ENCODE data around the gene TVP23C. TPM values are rescaled to one million over a fixed set of nuclear protein-coding genes. Genes with fewer than 3 reads are reported as not detected.
A peak's percentile ranks its signal among the peaks of the same experiment; 100 is the strongest.

Gene TVP23C
- total and polyA plus RNA-seq, 2 experiments from 2014 or later: 15.3 to 40.7 TPM

- no peaks in the 10 kb centered on the region for H4K20me1 ChIP-seq (ENCODE audit: insufficient read depth, poor library complexity, severe bottlenecking)
- no peak overlapping the region for H3K4me2 ChIP-seq
- H3K4me1 ChIP-seq (ENCODE audit: insufficient read depth): no peaks in the 10 kb centered on the region
- no peaks in the 10 kb centered on the region for H3K79me2 ChIP-seq
- no peaks in the 10 kb centered on the region for H3K36me3 ChIP-seq (replicated peaks; ENCODE audit: insufficient read depth, low read depth)
- no peaks in the 10 kb centered on the region for H3K9me2 ChIP-seq (replicated peaks; ENCODE audit: insufficient read depth)
- H3K27me3 ChIP-seq: no peaks in the 10 kb centered on the region
- 83% methylated on average over 8 of the region's 8 CpGs for WGBS (ENCODE audit: low lambda C conversion rate, missing lambda C conversion rate)
- no peaks in the 10 kb centered on the region for H3K9me3 ChIP-seq (ENCODE audit: low read depth)
- H3K27ac ChIP-seq: peak overlapping the region; percentile 39
- no peak for TF ChIP-seq EZH2 (IDR thresholded peaks at IDR 0.05; ENCODE audit: borderline replicate concordance)
- TF ChIP-seq EZH2phosphoT487 (IDR thresholded peaks at IDR 0.05; ENCODE audit: low read depth, severe bottlenecking, unreplicated experiment): no peak
- TF ChIP-seq CTCF (IDR thresholded peaks at IDR 0.05; ENCODE audit: poor library complexity): no peak
- H3K4me3 ChIP-seq: no peak overlapping the region
- peak; percentile 23 for DNase-seq (ENCODE audit: low spot score)
- H2AFZ ChIP-seq: no peak overlapping the region
Observed at GRCh38 chr17:15475631-15476354, 87.5 kb downstream of the TVP23C start.

GRCh38 chr17:15472891-15473290, 90.4 kb downstream of the TVP23C start:
- H3K27me3 ChIP-seq: no peaks in the 10 kb centered on the region
- H3K36me3 ChIP-seq (replicated peaks; ENCODE audit: insufficient read depth, low read depth): no peaks in the 10 kb centered on the region
- H3K4me2 ChIP-seq: no peak overlapping the region
- H3K4me1 ChIP-seq (ENCODE audit: insufficient read depth): peaks cover 7% of the 10 kb centered on the region
- H3K9me2 ChIP-seq (replicated peaks; ENCODE audit: insufficient read depth): no peaks in the 10 kb centered on the region
- no peak overlapping the region for H3K27ac ChIP-seq
- H3K79me2 ChIP-seq: no peaks in the 10 kb centered on the region
- H4K20me1 ChIP-seq (ENCODE audit: insufficient read depth, poor library complexity, severe bottlenecking): no peaks in the 10 kb centered on the region
- no peak for TF ChIP-seq CTCF (IDR thresholded peaks at IDR 0.05; ENCODE audit: poor library complexity)
- no peak for TF ChIP-seq EZH2 (IDR thresholded peaks at IDR 0.05; ENCODE audit: borderline replicate concordance)
- TF ChIP-seq EZH2phosphoT487 (IDR thresholded peaks at IDR 0.05; ENCODE audit: low read depth, severe bottlenecking, unreplicated experiment): no peak
- no peak for DNase-seq (ENCODE audit: low spot score)
- no peaks in the 10 kb centered on the region for H3K9me3 ChIP-seq (ENCODE audit: low read depth)
- 96% methylated on average over 3 of the region's 3 CpGs for whole genome bisulfite sequencing (ENCODE audit: low lambda C conversion rate, missing lambda C conversion rate)
- H3K4me3 ChIP-seq: no peak overlapping the region
- no peak overlapping the region for H2AFZ ChIP-seq

GRCh38 chr17:15470536-15470935, 92.7 kb downstream of the TVP23C start:
- no peaks in the 10 kb centered on the region for H3K27me3 ChIP-seq
- H3K4me2 ChIP-seq: no peak overlapping the region
- H4K20me1 ChIP-seq (ENCODE audit: insufficient read depth, poor library complexity, severe bottlenecking): no peaks in the 10 kb centered on the region
- TF ChIP-seq EZH2phosphoT487 (IDR thresholded peaks at IDR 0.05; ENCODE audit: low read depth, severe bottlenecking, unreplicated experiment) (no peak), EZH2 (IDR thresholded peaks at IDR 0.05; ENCODE audit: borderline replicate concordance) (no peak), CTCF (IDR thresholded peaks at IDR 0.05; ENCODE audit: poor library complexity) (no peak)
- 57% methylated on average over 7 of the region's 7 CpGs for WGBS (ENCODE audit: low lambda C conversion rate, missing lambda C conversion rate)
- no peaks in the 10 kb centered on the region for H3K36me3 ChIP-seq (replicated peaks; ENCODE audit: insufficient read depth, low read depth)
- no peak for DNase-seq (ENCODE audit: low spot score)
- H3K27ac ChIP-seq: no peak overlapping the region
- peaks cover 12% of the 10 kb centered on the region for H3K4me1 ChIP-seq (ENCODE audit: insufficient read depth)
- no peaks in the 10 kb centered on the region for H3K9me3 ChIP-seq (ENCODE audit: low read depth)
- H3K9me2 ChIP-seq (replicated peaks; ENCODE audit: insufficient read depth): no peaks in the 10 kb centered on the region
- H3K4me3 ChIP-seq: no peak overlapping the region
- H2AFZ ChIP-seq: no peak overlapping the region
- no peaks in the 10 kb centered on the region for H3K79me2 ChIP-seq
